Measurements from ENCODE around the gene LPP.

LPP gene

GRCh38 chr3:188220097-188220788, 66.3 kb downstream of the LPP start:
- no peak for DNase-seq (ENCODE audit: low read depth in 2 of 2)

DNA sequence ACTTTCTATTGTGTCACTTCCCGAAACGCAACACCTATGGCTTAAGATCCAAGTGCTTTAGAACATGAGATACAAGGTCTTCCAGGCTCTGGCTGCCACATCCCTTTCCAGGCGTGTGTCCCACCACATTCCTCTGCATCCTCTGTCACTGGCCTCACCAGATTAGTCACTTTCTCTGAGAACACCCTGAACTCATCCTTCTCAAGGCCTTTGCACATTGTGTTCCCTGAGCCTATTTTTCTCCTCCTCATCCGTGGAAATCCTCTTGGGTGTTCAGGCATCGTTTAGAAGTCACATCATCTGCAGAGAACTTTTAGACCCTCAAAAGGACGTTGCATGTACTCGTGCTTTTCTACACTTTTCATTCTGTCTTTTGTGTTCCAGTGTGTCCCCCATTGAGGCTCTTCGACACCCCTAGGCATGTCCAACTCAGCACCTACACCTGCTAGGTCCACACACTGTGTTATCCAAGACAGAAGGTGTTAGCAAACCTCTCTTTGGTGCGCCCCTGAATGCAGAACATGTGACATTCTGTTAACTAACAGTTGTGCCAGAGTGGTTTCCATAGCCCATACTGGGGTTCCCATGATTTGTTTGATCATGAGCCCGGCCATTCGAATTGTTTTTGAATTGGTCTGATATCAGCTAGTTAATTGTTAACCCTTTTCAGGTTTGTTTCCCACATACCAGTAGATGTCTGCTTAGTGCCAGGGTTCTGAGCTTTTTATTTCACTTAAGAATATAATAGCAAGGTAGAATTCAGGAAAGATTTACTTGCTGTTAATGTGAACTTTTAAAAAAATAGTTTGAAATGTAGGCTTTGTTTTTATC, 67.2 kb downstream of the LPP start:
- no peak for DNase-seq (ENCODE audit: low read depth in 2 of 2)

- DNase-seq (ENCODE audit: low read depth in 2 of 2) = no peak
Observed at GRCh38 chr3:188223936-188224335, 70.0 kb downstream of the LPP start.

DNA sequence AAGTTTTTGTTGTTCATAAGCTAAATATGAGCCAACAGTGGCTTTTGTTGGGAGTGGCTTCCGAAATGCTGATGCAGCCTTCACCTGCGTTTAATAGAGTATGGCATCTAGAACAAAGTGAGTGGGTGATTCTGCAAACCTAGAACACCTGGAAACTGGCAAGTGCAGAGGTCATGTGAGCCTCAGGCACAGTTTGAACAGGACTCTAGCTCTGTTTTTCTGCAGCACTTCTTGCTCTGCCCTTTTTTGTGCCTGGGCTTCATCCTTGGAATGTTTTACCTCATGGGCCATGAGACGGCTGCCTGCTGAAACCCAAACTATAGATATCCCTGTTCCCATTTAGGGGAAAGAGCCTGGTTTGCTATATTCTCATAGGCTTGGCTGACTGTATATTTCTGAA, 73.5 kb downstream of the LPP start:
- DNase-seq (ENCODE audit: low read depth in 2 of 2) = no peak

DNA sequence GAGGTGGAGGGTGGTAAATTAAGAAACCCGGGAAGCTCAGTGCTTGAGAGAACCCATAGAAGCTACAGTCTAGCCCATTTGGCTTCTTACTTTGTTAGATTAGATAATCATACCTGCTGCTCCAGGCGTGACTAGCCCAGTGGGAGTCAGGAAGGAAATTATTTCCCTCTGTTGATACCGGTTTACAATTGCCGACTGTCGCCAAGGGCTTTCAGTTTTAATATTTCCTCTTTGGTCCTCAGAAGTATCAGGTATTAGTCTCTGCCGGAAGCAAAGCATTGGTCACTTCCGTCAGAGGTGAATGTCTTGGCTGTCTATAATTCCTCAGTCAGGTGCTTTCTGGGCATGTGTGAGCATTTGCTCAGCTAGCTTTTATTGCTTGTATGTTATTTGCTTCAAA, 75.2 kb downstream of the LPP start:
- no peak for DNase-seq (ENCODE audit: low read depth in 2 of 2)

- DNase-seq (ENCODE audit: low read depth in 2 of 2) = no peak
Observed at GRCh38 chr3:188229726-188230125, 75.8 kb downstream of the LPP start.

- DNase-seq (ENCODE audit: low read depth in 2 of 2) = no peak
Observed at GRCh38 chr3:188230962-188231361, 77.0 kb downstream of the LPP start.

DNA sequence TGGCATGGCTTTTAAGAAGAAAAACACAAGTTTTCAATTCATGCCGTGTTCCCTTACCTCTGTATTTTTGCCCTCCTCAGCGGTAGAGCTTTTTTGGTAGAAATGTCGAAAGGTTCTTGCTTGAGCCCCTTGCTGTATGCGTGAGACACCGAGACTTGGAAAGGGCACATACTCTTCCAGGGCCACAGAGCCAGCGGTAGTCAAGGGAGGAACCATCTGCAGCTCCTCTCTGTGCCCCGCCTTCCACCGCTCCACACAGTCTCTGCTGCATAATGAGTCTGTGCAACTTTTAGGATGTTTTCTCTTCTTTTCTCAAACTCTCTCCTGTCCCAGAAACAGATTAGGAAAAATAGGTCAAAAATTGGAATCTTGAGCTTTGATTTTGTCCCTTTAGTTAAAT, 77.5 kb downstream of the LPP start:
- no peak for DNase-seq (ENCODE audit: low read depth in 2 of 2)

DNA sequence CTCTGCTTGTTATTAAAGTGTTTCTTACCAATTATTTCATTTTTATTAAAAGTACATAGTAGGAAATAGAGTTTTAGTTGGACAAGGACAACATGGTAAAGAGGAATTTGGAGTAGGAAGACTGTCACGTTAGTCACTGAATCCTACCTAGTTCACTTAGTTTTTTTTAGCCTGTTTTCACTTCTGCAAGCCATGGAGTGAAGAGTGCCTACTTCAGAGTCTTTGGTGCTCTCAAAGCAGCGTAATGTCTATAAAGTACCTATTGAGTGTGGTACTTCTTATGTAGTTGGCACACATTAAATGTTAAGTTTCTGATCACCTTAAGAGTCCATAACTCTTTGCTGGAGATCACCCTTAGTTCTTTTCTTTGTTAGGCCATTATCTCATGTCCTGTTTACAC, 78.7 kb downstream of the LPP start:
- DNase-seq (ENCODE audit: low read depth in 2 of 2) = no peak

GRCh38 chr3:188233320-188233719, 79.4 kb downstream of the LPP start:
- no peak for DNase-seq (ENCODE audit: low read depth in 2 of 2)

DNA sequence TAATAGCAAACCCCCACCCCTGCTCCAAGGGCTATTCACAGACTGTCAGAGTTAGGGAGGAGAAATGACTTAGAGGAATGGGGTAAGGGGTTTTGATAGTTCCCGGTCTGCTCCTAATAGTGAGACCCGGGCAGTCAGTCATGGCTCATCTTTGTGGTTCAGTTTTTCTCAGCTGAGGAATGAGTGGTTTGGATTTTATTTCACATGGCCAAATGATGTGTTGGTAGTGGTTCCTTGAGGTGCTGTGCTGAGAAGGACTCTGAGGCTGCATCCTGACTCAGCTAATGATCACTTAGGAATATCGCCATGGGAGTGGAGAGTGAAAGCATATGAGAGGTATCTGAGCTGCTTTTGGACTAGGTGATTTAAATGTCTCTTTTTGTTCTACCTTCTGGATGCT, 80.2 kb downstream of the LPP start:
- peak; percentile 53 for DNase-seq (ENCODE audit: low read depth in 2 of 2)

DNA sequence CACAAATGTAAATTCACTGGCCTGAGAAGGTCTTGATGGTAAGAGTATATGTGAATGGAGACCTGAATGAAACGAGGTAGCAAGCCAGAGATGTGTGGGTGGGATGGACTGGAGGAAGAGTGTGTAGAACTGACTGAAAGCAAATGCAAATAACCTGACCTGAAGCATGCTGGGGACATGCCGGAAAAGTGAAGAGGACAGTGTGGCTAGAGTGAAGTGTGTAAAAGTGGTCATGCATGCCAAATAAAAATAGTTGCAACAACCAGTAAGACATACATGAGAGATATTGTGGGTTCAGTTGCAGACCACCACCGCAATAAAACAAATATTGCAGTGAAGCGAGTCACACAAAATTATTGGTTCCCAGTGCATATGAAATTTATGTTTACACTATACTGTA, 82.3 kb downstream of the LPP start:
- DNase-seq (ENCODE audit: low read depth in 2 of 2) = no peak

- no peak for DNase-seq (ENCODE audit: low read depth in 2 of 2)
Observed at GRCh38 chr3:188239035-188239434, 85.1 kb downstream of the LPP start.

- DNase-seq (ENCODE audit: low read depth in 2 of 2) = no peak
Observed at GRCh38 chr3:188239577-188239976, 85.6 kb downstream of the LPP start.

DNA sequence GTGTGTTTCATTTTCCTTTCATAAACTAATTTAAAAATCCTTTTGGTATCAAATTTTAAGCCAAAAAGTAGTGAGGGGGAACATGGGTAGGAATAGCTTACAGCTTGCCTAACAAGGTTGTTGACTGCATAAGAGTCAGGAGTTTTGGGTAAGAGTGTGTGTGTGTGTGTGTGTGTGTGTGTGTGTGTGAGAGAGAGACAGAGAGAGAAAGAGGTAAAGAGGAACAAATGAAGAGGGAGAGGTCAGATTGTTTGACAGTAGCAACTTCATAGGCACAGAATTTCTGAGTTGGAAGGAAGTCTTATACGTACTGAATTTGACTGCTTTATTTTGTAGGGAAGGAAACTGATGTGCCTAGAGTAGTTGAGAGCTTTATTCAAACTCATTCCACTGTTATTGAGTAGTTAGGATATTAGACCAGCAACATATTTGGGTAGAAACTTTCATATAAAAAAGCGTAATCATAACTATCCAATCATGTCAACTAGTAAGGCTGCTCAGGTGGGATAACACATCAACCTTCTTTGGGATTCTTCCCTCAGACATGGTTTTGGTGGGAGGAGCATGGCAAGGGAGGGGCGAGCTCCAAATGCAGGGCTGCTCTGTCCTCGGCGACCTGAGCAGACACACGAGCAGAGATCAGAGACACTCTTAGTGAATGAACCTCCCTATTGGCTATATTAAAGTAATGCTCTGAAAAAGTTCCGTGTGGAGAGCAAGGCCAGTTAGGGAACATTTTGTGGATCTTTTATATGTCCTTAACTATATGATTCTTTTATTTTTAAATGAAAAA, 86.4 kb downstream of the LPP start:
- no peak for DNase-seq (ENCODE audit: low read depth in 2 of 2)

- DNase-seq (ENCODE audit: low read depth in 2 of 2) = no peak
Observed at GRCh38 chr3:188241072-188241471, 87.1 kb downstream of the LPP start.

- no peak for DNase-seq (ENCODE audit: low read depth in 2 of 2)
Observed at GRCh38 chr3:188241883-188242282, 87.9 kb downstream of the LPP start.

GRCh38 chr3:188242436-188243123, 88.6 kb downstream of the LPP start:
- no peak for DNase-seq (ENCODE audit: low read depth in 2 of 2)

DNA sequence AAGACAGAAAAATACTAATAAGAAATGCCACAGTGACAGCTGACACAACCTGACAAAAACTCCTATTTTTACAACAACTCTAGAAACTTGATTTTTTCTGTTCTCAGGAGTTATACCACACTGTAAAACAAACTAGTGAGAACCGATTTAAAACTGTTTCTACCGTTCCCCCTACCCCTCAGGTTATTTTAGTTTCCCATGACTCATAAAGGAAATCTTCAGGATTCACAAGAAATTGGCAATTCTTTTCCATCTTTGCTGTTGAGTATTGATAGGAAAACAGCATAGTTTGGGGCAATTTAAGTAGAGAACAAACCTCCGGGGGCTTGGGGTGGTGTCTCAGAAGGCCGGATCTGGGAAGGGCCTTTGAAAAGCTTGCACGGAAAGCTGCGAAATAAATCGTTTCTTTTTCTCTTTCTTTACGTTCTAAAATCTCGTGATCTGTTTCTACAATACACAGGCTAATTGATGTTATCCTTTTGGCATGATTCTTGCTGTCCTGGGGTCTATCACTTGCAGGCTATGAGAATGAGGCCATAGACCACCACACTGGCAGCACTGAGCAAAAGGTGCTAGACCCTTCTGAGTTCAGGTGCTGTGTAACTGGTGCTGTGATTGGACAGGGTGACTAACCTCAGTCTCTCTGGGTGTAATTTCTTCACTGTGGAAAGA, 89.3 kb downstream of the LPP start:
- DNase-seq (ENCODE audit: low read depth in 2 of 2) = no peak

GRCh38 chr3:188244395-188244861, 90.5 kb downstream of the LPP start:
- peak; percentile 61 for DNase-seq (ENCODE audit: low read depth in 2 of 2)

- no peak for DNase-seq (ENCODE audit: low read depth in 2 of 2)
Observed at GRCh38 chr3:188246905-188247304, 92.9 kb downstream of the LPP start.
